GM23338 (cell line): ENCODE measurements around the gene PAQR6. TPM values are rescaled to one million over a fixed set of nuclear protein-coding genes. Genes with fewer than 3 reads are reported as not detected.

ENCODE experiments used
- ATAC-seq: fragments of 200-7000 bp; cut with Tn5 transposase; 3 replicates; pipeline ENCODE4 v1.9.1; 2020
- DNase-seq: peaks from one replicate; pipeline ENCODE4 v3.0.0-alpha.2; 2015; ENCODE audit warnings: low spot score
- H2AFZ ChIP-seq: fragments of 200-600 bp; sonication (generic); 2 replicates; pipeline ENCODE4 v1.8.0; 2016; ENCODE audit warnings: antibody characterized with exemption, mild to moderate bottlenecking, moderate library complexity
- H3F3A ChIP-seq: fragments of 200-600 bp; sonication (generic); replicated peaks from 2 replicates; pipeline ENCODE4 v1.8.0; 2017; ENCODE audit warnings: antibody characterized with exemption, mixed run types, low read depth
- H3K27ac ChIP-seq: fragments of 200-600 bp; sonication (generic); 2 replicates; pipeline ENCODE4 v1.6.1; 2016; ENCODE audit warnings: low read depth
- H3K27me3 ChIP-seq: fragments of 200-600 bp; sonication (generic); 2 replicates; pipeline ENCODE4 v1.8.0; 2016; ENCODE audit warnings: mild to moderate bottlenecking, mixed run types, moderate library complexity; ENCODE audit not compliant: insufficient read depth
- H3K36me3 ChIP-seq: fragments of 200-600 bp; sonication (generic); 2 replicates; pipeline ENCODE4 v1.8.0; 2016; ENCODE audit warnings: mild to moderate bottlenecking; ENCODE audit not compliant: insufficient read depth
- H3K4me1 ChIP-seq: fragments of 200-600 bp; sonication (generic); 2 replicates; pipeline ENCODE4 v1.8.0; 2016; ENCODE audit warnings: mild to moderate bottlenecking, moderate library complexity; ENCODE audit not compliant: insufficient read depth
- H3K4me2 ChIP-seq: fragments of 200-600 bp; sonication (generic); 2 replicates; pipeline ENCODE4 v1.7.1; 2017; ENCODE audit warnings: mixed run types
- H3K4me3 ChIP-seq: fragments of 200-600 bp; sonication (generic); 2 replicates; pipeline ENCODE4 v1.6.1; 2016; ENCODE audit warnings: mixed run types
- H3K79me2 ChIP-seq: fragments of 200-600 bp; sonication (generic); replicated peaks from 2 replicates; pipeline ENCODE4 v1.8.0; 2017; ENCODE audit warnings: mild to moderate bottlenecking; ENCODE audit not compliant: insufficient read depth
- H3K9me2 ChIP-seq: fragments of 200-600 bp; sonication (generic); 2 replicates; pipeline ENCODE4 v1.8.0; 2017; ENCODE audit not compliant: insufficient read depth
- H4K20me1 ChIP-seq: fragments of 200-600 bp; sonication (generic); replicated peaks from 2 replicates; pipeline ENCODE4 v1.8.0; 2017; ENCODE audit warnings: mild to moderate bottlenecking; ENCODE audit not compliant: insufficient read depth
- H3K27ac Mint-ChIP-seq: 2 replicates; pipeline ENCODE4 v1.8.0; 2020; ENCODE audit warnings: inconsistent platforms, mild to moderate bottlenecking, moderate library complexity, mixed read lengths
- H3K27me3 Mint-ChIP-seq: 3 replicates; pipeline ENCODE4 v1.8.0; 2022; ENCODE audit warnings: low read depth, mild to moderate bottlenecking, moderate library complexity, mixed read lengths, inconsistent platforms; ENCODE audit not compliant: insufficient read depth, poor library complexity
- H3K36me3 Mint-ChIP-seq: 3 replicates; pipeline ENCODE4 v1.8.0; 2021; ENCODE audit warnings: low read depth, mild to moderate bottlenecking, inconsistent platforms, moderate library complexity, mixed read lengths
- H3K4me1 Mint-ChIP-seq: 3 replicates; pipeline ENCODE4 v1.8.0; 2020; ENCODE audit warnings: mild to moderate bottlenecking, inconsistent platforms, mixed read lengths
- H3K4me3 Mint-ChIP-seq: 3 replicates; pipeline ENCODE4 v1.8.0; 2021; ENCODE audit warnings: moderate library complexity, mild to moderate bottlenecking, inconsistent platforms, mixed read lengths
- H3K9me3 Mint-ChIP-seq: 3 replicates; pipeline ENCODE4 v1.8.0; 2020; ENCODE audit warnings: moderate library complexity, mild to moderate bottlenecking, inconsistent platforms, mixed read lengths
- CREB1 ChIP-seq: fragments of 250-450 bp; sonication (Bioruptor Pico); IDR thresholded peaks from 2 replicates; pipeline ENCODE4 v1.5.0; 2020; ENCODE audit warnings: low read depth, mild to moderate bottlenecking, moderate library complexity
- ETS1 ChIP-seq: IDR thresholded peaks from 2 replicates; pipeline ENCODE4 v1.6.1; 2016; ENCODE audit warnings: antibody characterized with exemption
- EZH2 ChIP-seq: fragments of 200-600 bp; sonication (generic); IDR thresholded peaks from one replicate; pipeline ENCODE4 v1.8.0; 2017; ENCODE audit warnings: antibody characterized with exemption, mild to moderate bottlenecking, low read depth; ENCODE audit not compliant: unreplicated experiment
- EZH2phosphoT487 ChIP-seq: fragments of 200-600 bp; sonication (generic); IDR thresholded peaks from one replicate; pipeline ENCODE4 v1.8.1; 2018; ENCODE audit warnings: antibody characterized with exemption; ENCODE audit not compliant: unreplicated experiment
- JUNB ChIP-seq: IDR thresholded peaks from one replicate; pipeline ENCODE4 v1.6.1; 2016; ENCODE audit warnings: antibody characterized with exemption; ENCODE audit not compliant: unreplicated experiment
- NANOG ChIP-seq: IDR thresholded peaks from 2 replicates; pipeline ENCODE4 v1.6.1; 2016; ENCODE audit warnings: antibody characterized with exemption, borderline replicate concordance
- POLR2AphosphoS5 ChIP-seq: IDR thresholded peaks from 2 replicates; pipeline ENCODE4 v1.6.1; 2016; ENCODE audit warnings: antibody characterized with exemption, low read depth
- REST ChIP-seq: IDR thresholded peaks from one replicate; pipeline ENCODE4 v1.6.1; 2018; ENCODE audit warnings: antibody characterized with exemption; ENCODE audit not compliant: unreplicated experiment
- STAT1 ChIP-seq: IDR thresholded peaks from one replicate; pipeline ENCODE4 v1.6.1; 2016; ENCODE audit warnings: antibody characterized with exemption; ENCODE audit not compliant: unreplicated experiment
- ZNF114 ChIP-seq: fragments of 250-450 bp; sonication (Bioruptor Pico); IDR thresholded peaks from 2 replicates; pipeline ENCODE4 v1.5.0; 2020; ENCODE audit warnings: mild to moderate bottlenecking, moderate library complexity
- ZNF331 ChIP-seq: fragments of 250-450 bp; sonication (Bioruptor Pico); IDR thresholded peaks from 2 replicates; pipeline ENCODE4 v1.5.0; 2020; ENCODE audit warnings: low read depth, mild to moderate bottlenecking, moderate library complexity
- polyA plus RNA-seq: library from polyadenylated mRNA; unstranded; fragments of >200 nt; fragmentation: Nextera tagmentation; extraction: Ambion mirVana; gene quantifications from 2 replicates; pipeline ENCODE4 v1.2.1, GENCODE V29; 2016
- total RNA-seq: library from RNA; depleted of rRNA; stranded (reverse); fragments of >200 nt; shearing (Covaris generic); gene quantifications from 2 replicates; pipeline ENCODE4 v1.2.3, GENCODE V29; 2014
- TF ChIP-seq, protein P1 (sequence below), 2 experiments: fragments of 200-600 bp in 1 of 2; sonication (generic) in 1 of 2; conservative IDR thresholded peaks; 2 replicates each; pipeline versions ENCODE4 v1.5.1 to v1.6.1; 2016 to 2017; ENCODE audit warnings: antibody characterized with exemption in 2 of 2, low read depth in 2 of 2, mild to moderate bottlenecking in 2 of 2, moderate library complexity in 1 of 2

PAQR6 gene
- total and polyA plus RNA-seq, 2 experiments from 2014 or later: 2.4 to 4.2 TPM

- no peaks in the 10 kb centered on the region for H3K4me1 ChIP-seq
- H4K20me1 ChIP-seq: no peaks in the 10 kb centered on the region
- no peaks in the 10 kb centered on the region for H3K27me3 Mint-ChIP-seq
- no peak for DNase-seq
- H3F3A ChIP-seq: peaks cover 20% of the 10 kb centered on the region
- H3K4me1 Mint-ChIP-seq: peaks cover 4% of the 10 kb centered on the region; the same call in 2 of the 3 replicates
- H3K79me2 ChIP-seq: 0 out of 2 replicates have a peak, but pooled peaks cover 5% of the 10 kb centered on the region
- no peaks in the 10 kb centered on the region for H3K27me3 ChIP-seq
- H2AFZ ChIP-seq: no peak overlapping the region
- H3K27ac ChIP-seq: no peak overlapping the region
- H3K27ac Mint-ChIP-seq: no peak overlapping the region
- H3K4me3 Mint-ChIP-seq: no peak overlapping the region
- peaks cover 47% of the 10 kb centered on the region for H3K36me3 Mint-ChIP-seq
- no peak for ATAC-seq
- TF ChIP-seq, protein P1, sequence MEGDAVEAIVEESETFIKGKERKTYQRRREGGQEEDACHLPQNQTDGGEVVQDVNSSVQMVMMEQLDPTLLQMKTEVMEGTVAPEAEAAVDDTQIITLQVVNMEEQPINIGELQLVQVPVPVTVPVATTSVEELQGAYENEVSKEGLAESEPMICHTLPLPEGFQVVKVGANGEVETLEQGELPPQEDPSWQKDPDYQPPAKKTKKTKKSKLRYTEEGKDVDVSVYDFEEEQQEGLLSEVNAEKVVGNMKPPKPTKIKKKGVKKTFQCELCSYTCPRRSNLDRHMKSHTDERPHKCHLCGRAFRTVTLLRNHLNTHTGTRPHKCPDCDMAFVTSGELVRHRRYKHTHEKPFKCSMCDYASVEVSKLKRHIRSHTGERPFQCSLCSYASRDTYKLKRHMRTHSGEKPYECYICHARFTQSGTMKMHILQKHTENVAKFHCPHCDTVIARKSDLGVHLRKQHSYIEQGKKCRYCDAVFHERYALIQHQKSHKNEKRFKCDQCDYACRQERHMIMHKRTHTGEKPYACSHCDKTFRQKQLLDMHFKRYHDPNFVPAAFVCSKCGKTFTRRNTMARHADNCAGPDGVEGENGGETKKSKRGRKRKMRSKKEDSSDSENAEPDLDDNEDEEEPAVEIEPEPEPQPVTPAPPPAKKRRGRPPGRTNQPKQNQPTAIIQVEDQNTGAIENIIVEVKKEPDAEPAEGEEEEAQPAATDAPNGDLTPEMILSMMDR (conservative IDR thresholded peaks at IDR 0.05; ENCODE audit: low read depth in 2 of 2): no peak
- TF ChIP-seq EZH2phosphoT487 (no peak), NANOG (no peak)
- H3K9me2 ChIP-seq: no peaks in the 10 kb centered on the region
- H3K9me3 Mint-ChIP-seq: no peaks in the 10 kb centered on the region
- peaks cover 17% of the 10 kb centered on the region; the same call in 1 of the 2 replicates for H3K36me3 ChIP-seq
- H3K4me2 ChIP-seq: no peak overlapping the region
- no peak overlapping the region for H3K4me3 ChIP-seq
Observed at GRCh38 chr1:156226782-156227181, 21.1 kb downstream of the PAQR6 start.

DNA sequence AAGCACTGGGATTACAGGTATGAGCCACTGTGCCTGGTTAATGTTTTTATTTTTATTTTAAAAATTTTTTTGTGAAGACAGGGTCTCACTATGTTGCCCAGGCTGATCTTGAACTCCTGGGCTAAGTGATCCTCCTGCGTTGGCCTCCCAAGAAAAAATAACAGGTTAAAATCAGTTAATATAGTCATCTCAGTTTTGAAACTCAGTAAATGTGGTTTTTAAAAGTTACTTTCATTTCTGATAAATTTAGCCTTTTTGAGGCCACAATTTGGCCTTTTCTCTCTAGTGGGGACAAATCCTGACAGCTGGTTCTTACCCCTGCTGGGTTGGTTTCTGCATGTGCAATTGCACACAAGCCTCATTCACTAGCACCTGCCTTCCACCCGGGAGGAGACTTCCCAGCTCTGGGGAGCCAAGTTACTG, 21.7 kb downstream of the PAQR6 start:
- Histone ChIP-seq H3K27ac (peak overlapping the region; percentile 9; the same call in 1 of the 2 replicates), H2AFZ (no peak overlapping the region), H3K4me2 (no peak overlapping the region), H3K36me3 (peaks cover 17% of the 10 kb centered on the region; the same call in 1 of the 2 replicates), H3K79me2 (peaks cover 8% of the 10 kb centered on the region; the same call in 1 of the 2 replicates), H3K4me1 (no peaks in the 10 kb centered on the region), H3K9me2 (no peaks in the 10 kb centered on the region), H3F3A (peaks cover 20% of the 10 kb centered on the region), H4K20me1 (0 out of 2 replicates have a peak, but pooled peaks cover 3% of the 10 kb centered on the region), H3K4me3 (no peak overlapping the region), H3K27me3 (no peaks in the 10 kb centered on the region)
- H3K4me1 Mint-ChIP-seq: peaks cover 4% of the 10 kb centered on the region; the same call in 2 of the 3 replicates
- DNase-seq (no peak), ATAC-seq (no peak)
- H3K4me3 Mint-ChIP-seq: no peak overlapping the region
- no peaks in the 10 kb centered on the region for H3K27me3 Mint-ChIP-seq
- no peaks in the 10 kb centered on the region for H3K9me3 Mint-ChIP-seq
- no peak overlapping the region for H3K27ac Mint-ChIP-seq
- peaks cover 51% of the 10 kb centered on the region for H3K36me3 Mint-ChIP-seq
- TF ChIP-seq ETS1 (no peak), ZNF114 (CRISPR knock-in tag) (no peak), STAT1 (no peak), ZNF331 (CRISPR knock-in tag) (no peak), POLR2AphosphoS5 (no peak), EZH2 (no peak), EZH2phosphoT487 (no peak), NANOG (no peak), CREB1 (CRISPR knock-in tag) (no peak), JUNB (no peak), REST (no peak)
- TF ChIP-seq, protein P1 (conservative IDR thresholded peaks at IDR 0.05; ENCODE audit: low read depth in 2 of 2): no peak
